Common myeloid progenitor, CD34-positive (primary cell): Measurements from ENCODE around the gene TBC1D8.

Experiments
- CTCF ChIA-PET: fragments of 350-600 bp; sonication (Branson Sonifier 250); formaldehyde crosslinking; loops from one replicate; lab custom pipeline; 2021; ENCODE audit warnings: antibody characterized with exemption; lab: Charles Lee
- POLR2A ChIA-PET: fragments of 350-600 bp; sonication (Branson Sonifier 250); formaldehyde crosslinking; loops from one replicate; lab custom pipeline; 2021; ENCODE audit warnings: antibody characterized with exemption; lab: Charles Lee
- DNase-seq, 3 donors: peaks; one replicate each; pipeline versions ENCODE4 v3.0.0 to v3.0.0-alpha.2; 2013
- H3K27ac ChIP-seq, 2 experiments: 1 replicate in 1 of 2; 2 replicates in 1 of 2; pipeline ENCODE4 v1.7.0; 2013; ENCODE audit warnings: inconsistent platforms in 2 of 2, low read length in 2 of 2, mild to moderate bottlenecking in 2 of 2, low read depth in 1 of 2, moderate library complexity in 1 of 2; ENCODE audit not compliant: severe bottlenecking in 2 of 2, insufficient read depth in 1 of 2, poor library complexity in 1 of 2
- H3K27me3 ChIP-seq, 5 experiments: replicated peaks in 2 of 5; 1 replicate in 3 of 5; 2 replicates in 2 of 5; pipeline versions ENCODE4 v1.6.1 to v1.7.0; 2013; ENCODE audit warnings: low read length in 4 of 5, mild to moderate bottlenecking in 2 of 5, moderate library complexity in 2 of 5, inconsistent platforms in 1 of 5; ENCODE audit not compliant: insufficient read depth in 5 of 5, control insufficient read depth in 4 of 5
- H3K36me3 ChIP-seq, 4 experiments: 1 replicate in 2 of 4; 2 replicates in 2 of 4; pipeline versions ENCODE4 v1.6.1 to v1.7.0; 2013; ENCODE audit warnings: low read length in 3 of 4, control low read depth in 1 of 4, mild to moderate bottlenecking in 1 of 4; ENCODE audit not compliant: control insufficient read depth in 4 of 4, insufficient read depth in 4 of 4
- H3K4me1 ChIP-seq, 4 experiments: 1 replicate in 3 of 4; 2 replicates in 1 of 4; pipeline versions ENCODE4 v1.6.1 to v1.7.1; 2013; ENCODE audit warnings: low read length in 3 of 4, mild to moderate bottlenecking in 3 of 4, control low read depth in 1 of 4, inconsistent platforms in 1 of 4, moderate library complexity in 1 of 4; ENCODE audit not compliant: control insufficient read depth in 4 of 4, insufficient read depth in 4 of 4; ENCODE audit errors: control extremely low read depth in 1 of 4
- H3K4me3 ChIP-seq, 7 experiments: 1 replicate in 4 of 7; 2 replicates in 3 of 7; pipeline versions ENCODE4 v1.5.1 to v1.7.0; 2013; ENCODE audit warnings: mild to moderate bottlenecking in 7 of 7, low read length in 6 of 7, moderate library complexity in 6 of 7, inconsistent platforms in 2 of 7, low read depth in 2 of 7, control low read depth in 1 of 7; ENCODE audit not compliant: insufficient read depth in 4 of 7, control insufficient read depth in 1 of 7; ENCODE audit errors: extremely low read depth in 1 of 7
- H3K9me3 ChIP-seq, 5 experiments: 1 replicate in 4 of 5; 2 replicates in 1 of 5; pipeline versions ENCODE4 v1.6.1 to v1.7.1; 2013; ENCODE audit warnings: low read length in 4 of 5, mild to moderate bottlenecking in 2 of 5, inconsistent platforms in 1 of 5, low read depth in 1 of 5, moderate library complexity in 1 of 5; ENCODE audit not compliant: control insufficient read depth in 4 of 5, insufficient read depth in 2 of 5; ENCODE audit errors: control extremely low read depth in 1 of 5
- WGBS: methylation state at CpG from one replicate; pipeline ENCODE4 v1.1.5; 2013; ENCODE audit not compliant: insufficient coverage; 5-methylcytosine and 5-hydroxymethylcytosine counted together

TBC1D8 gene

GRCh38 chr2:101108357-101108756 is 42.8 kb downstream of the TBC1D8 start:
- Histone ChIP-seq H3K27ac (no peak overlapping the region), H3K4me1 (peaks cover 0 to 13% (median 3%) of the 10 kb centered on the region in 4 experiments), H3K36me3 (no peaks in the 10 kb centered on the region), H3K27me3 (no peaks in the 10 kb centered on the region), H3K9me3 (no peaks in the 10 kb centered on the region), H3K4me3 (no peak overlapping the region)
- WGBS: 95% methylated on average over 8 of the region's 8 CpGs
- ChIA-PET POLR2A (no interaction called here), CTCF (no interaction called here)
- no peak for DNase-seq

GRCh38 chr2:101107241-101107640 is 43.9 kb downstream of the TBC1D8 start:
- Histone ChIP-seq H3K4me1 (peaks cover 0 to 2% (median 0%) of the 10 kb centered on the region in 4 experiments), H3K4me3 (no peak overlapping the region), H3K36me3 (no peaks in the 10 kb centered on the region), H3K9me3 (peaks cover 0 to 4% (median 0%) of the 10 kb centered on the region in 5 experiments), H3K27ac (no peak overlapping the region), H3K27me3 (no peaks in the 10 kb centered on the region)
- CTCF ChIA-PET: no interaction called here
- DNase-seq: no peak
- POLR2A ChIA-PET: no interaction called here
- 71% methylated on average over 1 of the region's 1 CpG for WGBS

GRCh38 chr2:101106453-101107181 is 44.6 kb downstream of the TBC1D8 start:
- Histone ChIP-seq H3K27ac (no peak overlapping the region), H3K27me3 (no peaks in the 10 kb centered on the region), H3K4me3 (no peak overlapping the region), H3K4me1 (no peaks in the 10 kb centered on the region), H3K9me3 (peaks cover 0 to 5% (median 3%) of the 10 kb centered on the region in 5 experiments), H3K36me3 (no peaks in the 10 kb centered on the region)
- 98% methylated on average over 8 of the region's 12 CpGs for WGBS
- ChIA-PET CTCF (interaction anchor here (0.7 kb wide), 1 partner anchor 197 kb away, joined by 4 read pairs; no protein-coding TSS in a partner anchor), POLR2A (no interaction called here)
- DNase-seq: no peak

GRCh38 chr2:101105654-101106053 is 45.5 kb downstream of the TBC1D8 start:
- no peak overlapping the region for H3K4me3 ChIP-seq
- WGBS: 100% methylated on average over 3 of the region's 4 CpGs
- no peaks in the 10 kb centered on the region for H3K4me1 ChIP-seq
- H3K27ac ChIP-seq: no peak overlapping the region
- no peak for DNase-seq
- peaks cover 0 to 7% (median 3%) of the 10 kb centered on the region in 5 experiments for H3K9me3 ChIP-seq
- H3K36me3 ChIP-seq: no peaks in the 10 kb centered on the region
- H3K27me3 ChIP-seq: no peaks in the 10 kb centered on the region
- ChIA-PET CTCF (interaction anchor here (0.6 to 0.7 kb wide), 2 partner anchors 116 to 196 kb away, joined by 3 to 4 read pairs; no protein-coding TSS in a partner anchor), POLR2A (interaction anchor here (0.7 kb wide), 1 partner anchor 9 kb away, joined by 3 read pairs; no protein-coding TSS in a partner anchor)

- peaks cover 0 to 7% (median 0%) of the 10 kb centered on the region in 5 experiments for H3K9me3 ChIP-seq
- no peaks in the 10 kb centered on the region for H3K36me3 ChIP-seq
- no peaks in the 10 kb centered on the region for H3K27me3 ChIP-seq
- no peaks in the 10 kb centered on the region for H3K4me1 ChIP-seq
- CTCF ChIA-PET: interaction anchor here (0.7 kb wide), 1 partner anchor 54 kb away, joined by 3 read pairs; no protein-coding TSS in a partner anchor
- POLR2A ChIA-PET: no interaction called here
- no peak overlapping the region for H3K4me3 ChIP-seq
- DNase-seq: no peak
- H3K27ac ChIP-seq: no peak overlapping the region
Observed at GRCh38 chr2:101097638-101098037, 53.5 kb downstream of the TBC1D8 start.

- Histone ChIP-seq H3K4me3 (no peak overlapping the region), H3K36me3 (no peaks in the 10 kb centered on the region), H3K27me3 (no peaks in the 10 kb centered on the region), H3K9me3 (peaks cover 0 to 2% (median 0%) of the 10 kb centered on the region in 5 experiments), H3K27ac (no peak overlapping the region), H3K4me1 (no peaks in the 10 kb centered on the region)
- WGBS: 100% methylated on average over 2 of the region's 4 CpGs
- CTCF ChIA-PET: no interaction called here
- POLR2A ChIA-PET: no interaction called here
- no peak for DNase-seq
Observed at GRCh38 chr2:101096619-101097142, 54.5 kb downstream of the TBC1D8 start.

- CTCF ChIA-PET: no interaction called here
Observed at GRCh38 chr2:101094351-101094750, 56.8 kb downstream of the TBC1D8 start.

More at GRCh38 chr2:101094351-101094750, 56.8 kb downstream of the TBC1D8 start:
- H3K27ac ChIP-seq: no peak overlapping the region
- H3K4me1 ChIP-seq: peaks cover 0 to 5% (median 0%) of the 10 kb centered on the region in 4 experiments
- no peaks in the 10 kb centered on the region for H3K9me3 ChIP-seq
- POLR2A ChIA-PET: interaction anchor here (0.6 kb wide), 1 partner anchor 785 kb away, joined by 7 read pairs; no protein-coding TSS in a partner anchor
- H3K27me3 ChIP-seq: no peaks in the 10 kb centered on the region
- no peaks in the 10 kb centered on the region for H3K36me3 ChIP-seq
- 100% methylated on average over 1 of the region's 1 CpG for WGBS
- no peak overlapping the region for H3K4me3 ChIP-seq
- no peak for DNase-seq
